Omental fat pad (tissue), 4 donors: ENCODE data around the gene CFAP45. TPM values are rescaled to one million over a fixed set of nuclear protein-coding genes. Genes with fewer than 3 reads are reported as not detected.

Experiments used
- ATAC-seq: fragments of 150-250 bp; one replicate; pipeline ENCODE4 v1.9.1; 2016; ENCODE audit warnings: mild to moderate bottlenecking, moderate library complexity; ENCODE audit not compliant: low FRiP score
- DNase-seq: peaks from one replicate; pipeline ENCODE4 v3.0.0-alpha.2; 2019; ENCODE audit warnings: low spot score
- total RNA-seq, 4 donors: library from RNA; depleted of rRNA; stranded (reverse); fragments of >200 nt; gene quantifications; one replicate each; pipeline ENCODE4 v1.1.0, GENCODE V29; 2016
- TF ChIP-seq, protein P1 (sequence below), 3 donors: fragments of 450-650 bp; IDR thresholded peaks; one replicate each; pipeline ENCODE4 v1.5.1; 2016 to 2017; ENCODE audit warnings: antibody characterized with exemption in 3 of 3, mild to moderate bottlenecking in 3 of 3, moderate library complexity in 2 of 3

CFAP45 gene
- total RNA-seq, 4 donors from 2014 or later, result 0.84 to 5.3 (median 0.95) TPM; not detected in 1

DNA sequence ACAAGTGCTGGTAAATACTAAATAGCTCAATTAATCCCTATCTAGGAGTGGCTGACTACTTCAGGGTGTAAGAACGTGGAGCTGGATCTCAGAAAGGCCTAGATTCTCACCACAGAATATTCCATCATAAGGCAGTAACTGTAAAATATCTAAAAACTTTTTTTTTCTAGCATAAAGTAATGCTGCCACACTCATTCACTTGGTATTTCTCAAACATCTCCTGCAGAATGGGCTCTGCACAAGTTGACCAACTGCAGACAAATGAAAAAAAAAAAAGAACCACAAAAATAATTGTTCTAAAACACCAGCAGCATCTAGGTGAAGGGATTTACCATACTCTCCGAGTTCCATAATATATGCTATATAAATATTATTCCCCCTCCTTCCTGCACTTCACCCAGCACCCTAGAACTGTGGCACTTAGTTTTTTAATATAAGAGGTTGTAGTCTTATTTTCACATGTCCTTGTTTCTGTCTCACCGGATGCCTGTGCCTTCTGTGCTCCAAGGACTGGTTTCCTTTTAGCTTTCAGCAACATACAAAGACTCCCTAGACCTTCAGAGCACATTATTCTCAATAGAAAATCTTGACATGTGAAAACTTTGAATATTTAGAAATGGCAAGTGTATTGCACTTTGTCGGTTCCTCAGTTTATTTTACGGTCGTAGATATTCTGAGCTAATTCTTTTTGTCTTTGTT is 46.4 kb downstream of the CFAP45 start:
- no peak for ATAC-seq
- no peak for DNase-seq
- TF ChIP-seq, protein P1, sequence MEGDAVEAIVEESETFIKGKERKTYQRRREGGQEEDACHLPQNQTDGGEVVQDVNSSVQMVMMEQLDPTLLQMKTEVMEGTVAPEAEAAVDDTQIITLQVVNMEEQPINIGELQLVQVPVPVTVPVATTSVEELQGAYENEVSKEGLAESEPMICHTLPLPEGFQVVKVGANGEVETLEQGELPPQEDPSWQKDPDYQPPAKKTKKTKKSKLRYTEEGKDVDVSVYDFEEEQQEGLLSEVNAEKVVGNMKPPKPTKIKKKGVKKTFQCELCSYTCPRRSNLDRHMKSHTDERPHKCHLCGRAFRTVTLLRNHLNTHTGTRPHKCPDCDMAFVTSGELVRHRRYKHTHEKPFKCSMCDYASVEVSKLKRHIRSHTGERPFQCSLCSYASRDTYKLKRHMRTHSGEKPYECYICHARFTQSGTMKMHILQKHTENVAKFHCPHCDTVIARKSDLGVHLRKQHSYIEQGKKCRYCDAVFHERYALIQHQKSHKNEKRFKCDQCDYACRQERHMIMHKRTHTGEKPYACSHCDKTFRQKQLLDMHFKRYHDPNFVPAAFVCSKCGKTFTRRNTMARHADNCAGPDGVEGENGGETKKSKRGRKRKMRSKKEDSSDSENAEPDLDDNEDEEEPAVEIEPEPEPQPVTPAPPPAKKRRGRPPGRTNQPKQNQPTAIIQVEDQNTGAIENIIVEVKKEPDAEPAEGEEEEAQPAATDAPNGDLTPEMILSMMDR (IDR thresholded peaks at IDR 0.05), result no peak

DNA sequence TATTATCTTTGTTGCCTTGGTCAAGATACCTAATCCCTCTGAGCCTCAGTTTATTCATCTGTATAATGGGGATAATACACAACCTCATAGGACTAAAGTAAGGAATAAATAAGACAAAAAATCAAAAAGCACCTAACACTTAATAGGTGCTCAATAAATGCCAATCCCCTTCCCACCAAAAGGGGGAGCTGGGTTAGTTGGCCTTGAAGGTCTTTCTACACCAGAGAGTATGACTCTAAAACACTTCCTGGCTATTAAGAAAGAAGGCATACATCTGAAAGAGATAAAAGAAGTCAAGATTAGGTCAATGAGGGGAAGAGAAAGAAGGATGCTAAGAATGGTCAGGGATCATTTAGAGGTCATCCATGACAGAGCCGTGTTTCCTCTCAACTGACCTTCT is 48.6 kb downstream of the CFAP45 start:
- ATAC-seq, result no peak

DNA sequence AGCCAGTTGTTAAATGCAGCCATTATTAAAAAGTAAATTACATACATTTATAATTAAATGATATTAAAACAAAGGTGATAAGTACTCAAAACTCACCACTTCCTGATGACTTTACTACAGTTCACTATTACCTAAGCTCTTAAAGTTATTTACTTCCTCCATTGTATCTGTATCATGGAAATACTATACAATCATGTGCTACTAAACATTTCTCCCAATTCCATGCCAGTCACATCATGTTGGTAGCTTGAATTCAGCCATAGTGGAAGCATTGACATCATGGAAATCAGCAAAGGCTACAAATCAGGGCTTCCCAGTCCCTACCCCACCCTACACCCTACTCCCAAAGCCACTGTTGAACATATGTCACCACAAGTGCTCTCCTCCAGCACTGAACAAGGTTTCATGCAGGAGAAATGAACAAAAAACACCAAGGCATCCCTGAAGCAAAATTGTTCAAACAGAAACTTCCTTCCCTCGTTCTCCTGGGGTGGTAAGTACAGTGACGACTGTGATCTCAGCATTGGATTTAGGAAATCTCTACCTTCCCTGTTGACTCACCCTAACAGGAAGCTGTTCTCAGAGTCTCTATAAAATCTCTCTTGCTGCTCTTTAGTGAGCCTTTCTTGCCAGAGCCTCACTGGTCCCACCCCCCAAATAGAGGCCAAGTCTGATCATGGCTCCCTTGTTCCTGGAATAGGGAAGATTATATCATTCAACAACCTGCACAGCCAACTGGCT is 50.2 kb downstream of the CFAP45 start:
- ATAC-seq (no peak), DNase-seq (no peak)
- TF ChIP-seq, protein P1 (IDR thresholded peaks at IDR 0.05), result no peak

More for the DNA sequence above, 48.6 kb downstream of the CFAP45 start:
- TF ChIP-seq, protein P1 (IDR thresholded peaks at IDR 0.05), result no peak
- DNase-seq, result no peak

DNA sequence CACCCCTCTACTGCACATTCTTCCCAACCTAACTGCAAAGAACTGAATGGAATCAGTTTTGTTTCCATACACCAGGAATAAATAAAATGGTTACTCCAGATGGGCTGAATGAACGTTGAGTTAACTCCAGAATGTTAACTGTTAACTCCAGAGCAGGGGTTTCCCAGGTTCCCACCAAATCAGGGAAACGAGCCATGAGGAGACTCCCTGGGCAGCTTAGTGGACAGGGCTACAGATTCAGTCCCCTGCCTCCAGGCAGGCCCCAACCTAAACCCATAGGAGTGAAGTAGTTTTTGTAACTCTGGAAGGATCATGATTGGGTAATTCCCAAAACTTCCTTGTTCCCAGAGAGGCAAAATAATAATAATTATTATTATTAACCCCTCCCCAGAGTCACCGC is 51.6 kb downstream of the CFAP45 start:
- no peak for ATAC-seq
- no peak for DNase-seq
- TF ChIP-seq, protein P1 (IDR thresholded peaks at IDR 0.05), result no peak

DNA sequence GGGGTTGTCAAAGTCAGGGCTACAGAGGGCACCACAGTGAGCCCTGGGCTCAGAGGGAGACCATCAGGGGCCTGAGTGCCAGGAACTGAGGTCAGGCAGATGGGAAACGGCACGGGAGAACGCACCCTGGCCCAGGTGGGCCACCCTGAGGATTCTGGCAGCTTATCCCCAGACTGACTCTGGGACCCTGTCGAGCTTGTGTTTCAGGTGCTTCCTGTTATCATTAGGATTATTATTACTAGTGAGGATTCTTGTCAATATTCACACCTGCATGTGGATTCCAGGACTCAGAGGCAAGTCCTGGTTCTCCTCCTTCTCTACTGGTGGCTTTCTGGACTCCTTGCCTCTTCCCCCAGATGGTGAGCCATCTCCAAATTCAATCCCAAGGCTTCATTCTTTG is 52.7 kb downstream of the CFAP45 start:
- TF ChIP-seq, protein P1 (IDR thresholded peaks at IDR 0.05), result no peak
- DNase-seq (no peak), ATAC-seq (no peak)

DNA sequence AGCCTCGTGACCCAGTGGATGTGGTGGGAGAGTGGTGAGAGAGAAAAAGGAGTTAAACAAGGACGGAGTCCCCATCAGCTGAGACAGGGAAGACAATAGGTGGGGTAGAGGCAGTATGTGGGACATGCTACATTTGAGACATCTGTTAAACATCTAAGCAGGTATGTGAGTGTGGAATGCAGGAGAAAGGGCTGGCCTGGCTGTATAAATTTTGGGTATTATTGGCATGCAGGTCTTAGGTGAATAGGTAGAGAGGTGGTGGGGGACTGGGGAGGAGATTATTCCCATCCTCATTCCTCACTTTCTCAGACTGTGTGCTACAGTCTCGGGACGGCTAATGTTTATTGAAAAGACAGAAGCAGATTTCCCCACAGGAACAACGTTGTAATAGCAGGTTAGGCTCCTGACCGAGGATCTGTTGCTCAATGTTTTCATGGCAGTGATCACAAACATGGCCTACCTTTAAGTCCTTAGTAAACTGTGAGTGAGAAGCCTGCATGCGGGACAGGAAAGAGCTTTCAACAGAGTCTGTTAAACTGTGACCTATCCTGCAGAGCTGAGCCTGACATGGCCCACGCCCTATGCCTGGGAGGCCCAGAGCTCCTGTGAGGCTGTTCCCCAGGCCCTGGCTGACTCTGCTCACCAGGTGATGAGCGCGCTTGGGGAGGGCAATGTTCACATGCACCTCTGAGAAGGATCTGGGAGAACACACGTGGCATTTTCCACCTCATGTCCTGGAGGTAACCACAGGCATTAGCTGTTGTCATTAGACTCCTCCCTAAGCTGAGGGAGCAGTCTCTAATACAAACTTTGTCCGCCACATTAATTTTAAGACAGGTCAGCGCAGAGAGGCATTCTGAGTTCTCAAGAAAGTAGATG is 54.0 kb downstream of the CFAP45 start:
- DNase-seq (no peak), ATAC-seq (no peak)
- TF ChIP-seq, protein P1 (IDR thresholded peaks at IDR 0.05), result no peak
